Measurements from ENCODE around the gene MIER2. TPM values are rescaled to one million over a fixed set of nuclear protein-coding genes. Genes with fewer than 3 reads are reported as not detected.

Gene MIER2
- total RNA-seq, 4 donors from 2014 or later: 11.6 to 26.4 (median 18.9) TPM

GRCh38 chr19:318509-318774, 26.2 kb downstream of the MIER2 start:
- H3K4me1 ChIP-seq: peaks cover 0 to 7% (median 1%) of the 10 kb centered on the region in 4 donors
- TF ChIP-seq CTCF (IDR thresholded peaks at IDR 0.05) (no peak), EP300 (IDR thresholded peaks at IDR 0.05) (no peak), POLR2AphosphoS5 (IDR thresholded peaks at IDR 0.05) (no peak), POLR2A (IDR thresholded peaks at IDR 0.05; ENCODE audit: low read depth) (no peak)
- peaks cover 24 to 97% (median 74%) of the 10 kb centered on the region in 4 donors for H3K36me3 ChIP-seq
- WGBS: 87% methylated on average over 5 of the region's 5 CpGs
- no peak overlapping the region for H3K4me3 ChIP-seq
- intact Hi-C loops (cut with DNase I): no loop called here
- no peak for DNase-seq (ENCODE audit: extremely low spot score)
- H3K9me3 ChIP-seq: peaks cover 0 to 6% (median 2%) of the 10 kb centered on the region in 4 donors
- H3K27me3 ChIP-seq: no peaks in the 10 kb centered on the region
- H3K27ac ChIP-seq (replicated peaks in 1 of 4): no peak overlapping the region

GRCh38 chr19:317710-318508, 26.7 kb downstream of the MIER2 start:
- peaks cover 28 to 97% (median 74%) of the 10 kb centered on the region in 4 donors for H3K36me3 ChIP-seq
- H3K9me3 ChIP-seq: peaks cover 0 to 6% (median 2%) of the 10 kb centered on the region in 4 donors
- TF ChIP-seq POLR2A (IDR thresholded peaks at IDR 0.05; ENCODE audit: low read depth) (no peak), CTCF (IDR thresholded peaks at IDR 0.05) (no peak), EP300 (IDR thresholded peaks at IDR 0.05) (no peak), POLR2AphosphoS5 (IDR thresholded peaks at IDR 0.05) (no peak)
- 84% methylated on average over 10 of the region's 10 CpGs for WGBS
- no peak for DNase-seq (ENCODE audit: extremely low spot score)
- intact Hi-C loops (cut with DNase I): no loop called here
- H3K4me3 ChIP-seq: no peak overlapping the region
- peaks cover 0 to 7% (median 3%) of the 10 kb centered on the region in 4 donors for H3K4me1 ChIP-seq
- H3K27me3 ChIP-seq: no peaks in the 10 kb centered on the region
- no peak overlapping the region for H3K27ac ChIP-seq (replicated peaks in 1 of 4)

- intact Hi-C loops (cut with DNase I): no loop called here
- no peaks in the 10 kb centered on the region for H3K27me3 ChIP-seq
- TF ChIP-seq CTCF (IDR thresholded peaks at IDR 0.05) (no peak), POLR2AphosphoS5 (IDR thresholded peaks at IDR 0.05) (no peak), EP300 (IDR thresholded peaks at IDR 0.05) (no peak), POLR2A (IDR thresholded peaks at IDR 0.05; ENCODE audit: low read depth) (no peak)
- whole genome bisulfite sequencing: 86% methylated on average over 8 of the region's 8 CpGs
- peaks cover 35 to 93% (median 69%) of the 10 kb centered on the region in 4 donors for H3K36me3 ChIP-seq
- no peak for DNase-seq (ENCODE audit: extremely low spot score)
- peaks cover 0 to 6% (median 2%) of the 10 kb centered on the region in 4 donors for H3K9me3 ChIP-seq
- peaks cover 0 to 7% (median 3%) of the 10 kb centered on the region in 4 donors for H3K4me1 ChIP-seq
- no peak overlapping the region for H3K27ac ChIP-seq (replicated peaks in 1 of 4)
- H3K4me3 ChIP-seq: no peak overlapping the region
These were observed 28.8 kb downstream of the MIER2 start for GRCh38 chr19:315811-316210.

GRCh38 chr19:313988-314815, 30.4 kb downstream of the MIER2 start:
- peaks cover 4 to 11% (median 6%) of the 10 kb centered on the region in 4 donors for H3K4me1 ChIP-seq
- peaks cover 0 to 6% (median 2%) of the 10 kb centered on the region in 4 donors for H3K9me3 ChIP-seq
- DNase-seq (ENCODE audit: extremely low spot score): no peak
- H3K4me3 ChIP-seq: no peak overlapping the region
- no peak overlapping the region for H3K27ac ChIP-seq (replicated peaks in 1 of 4)
- intact Hi-C loops (cut with DNase I): no loop called here
- no peaks in the 10 kb centered on the region for H3K27me3 ChIP-seq
- peaks cover 35 to 79% (median 65%) of the 10 kb centered on the region in 4 donors for H3K36me3 ChIP-seq
- TF ChIP-seq POLR2AphosphoS5 (IDR thresholded peaks at IDR 0.05) (no peak), CTCF (IDR thresholded peaks at IDR 0.05) (no peak), POLR2A (IDR thresholded peaks at IDR 0.05; ENCODE audit: low read depth) (no peak)
- 90% methylated on average over 14 of the region's 22 CpGs for WGBS
